AG09319 (cell line): ENCODE results near the gene MICU1.

Experiments
- DNase-seq: peaks from one replicate; pipeline ENCODE4 v3.0.0-alpha.2; 2010; ENCODE audit warnings: low read depth; ENCODE audit errors: extremely low read depth
- CTCF ChIP-seq: IDR thresholded peaks from 2 replicates; pipeline ENCODE4 v1.5.1; 2011; ENCODE audit warnings: low read depth, mild to moderate bottlenecking, inconsistent platforms, low read length, moderate library complexity

Gene MICU1

DNA sequence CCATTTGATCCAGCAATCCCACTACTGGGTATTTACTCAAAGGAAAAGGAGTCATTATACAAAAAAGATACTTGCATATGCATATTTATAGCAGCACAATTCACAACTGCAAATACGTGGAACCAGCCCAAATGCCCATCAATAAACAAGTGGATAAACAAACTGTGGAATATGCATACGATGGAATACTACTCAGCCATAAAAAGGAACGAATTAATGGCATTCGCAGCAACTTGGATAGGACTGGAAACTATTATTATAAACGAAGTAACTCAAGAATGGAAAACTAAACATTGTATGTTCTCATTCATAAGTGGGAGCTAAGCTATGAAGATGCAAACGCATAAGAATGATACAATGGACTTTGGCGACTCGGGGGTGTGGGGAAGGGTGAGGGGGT lies 108.6 kb downstream of the MICU1 start:
- no peak for DNase-seq
- TF ChIP-seq CTCF = no peak

DNA sequence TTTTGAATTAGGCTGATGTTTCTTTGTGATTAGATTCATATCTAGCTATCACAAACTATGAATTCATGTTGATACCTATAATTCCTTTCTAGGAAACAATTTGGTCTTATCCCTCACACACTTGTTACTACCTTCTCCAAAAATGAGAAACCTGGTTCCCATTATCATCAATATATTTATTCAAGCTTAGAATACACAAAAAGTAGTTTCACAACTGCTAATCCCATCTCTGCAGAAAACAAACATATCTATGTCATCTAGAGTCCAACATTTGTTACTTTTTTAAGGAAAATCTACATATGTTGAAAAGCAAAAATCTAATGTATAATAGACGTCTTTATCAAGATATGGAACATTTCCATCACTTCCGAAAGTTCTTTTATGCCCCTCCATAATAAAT lies 110.4 kb downstream of the MICU1 start:
- no peak for TF ChIP-seq CTCF
- no peak for DNase-seq

DNA sequence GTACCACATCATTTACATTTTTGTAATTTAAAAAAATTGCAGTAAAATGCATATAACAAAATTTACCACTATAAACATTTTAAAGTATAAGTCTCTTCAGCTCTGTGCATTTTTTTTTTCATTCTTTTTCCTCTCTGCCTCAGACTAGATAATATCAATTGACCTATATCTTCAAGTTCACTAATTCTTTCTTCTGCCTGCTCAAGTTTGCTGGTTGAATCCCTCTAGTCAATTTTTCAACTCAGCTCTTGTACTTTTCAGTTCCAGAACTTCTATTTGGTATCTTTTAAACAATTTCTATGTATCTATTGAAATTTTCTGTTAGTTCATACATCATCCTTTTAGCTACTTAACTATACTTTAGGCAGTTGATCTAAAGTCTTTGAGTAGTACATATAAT lies 112.0 kb downstream of the MICU1 start:
- no peak for TF ChIP-seq CTCF
- DNase-seq = no peak

DNA sequence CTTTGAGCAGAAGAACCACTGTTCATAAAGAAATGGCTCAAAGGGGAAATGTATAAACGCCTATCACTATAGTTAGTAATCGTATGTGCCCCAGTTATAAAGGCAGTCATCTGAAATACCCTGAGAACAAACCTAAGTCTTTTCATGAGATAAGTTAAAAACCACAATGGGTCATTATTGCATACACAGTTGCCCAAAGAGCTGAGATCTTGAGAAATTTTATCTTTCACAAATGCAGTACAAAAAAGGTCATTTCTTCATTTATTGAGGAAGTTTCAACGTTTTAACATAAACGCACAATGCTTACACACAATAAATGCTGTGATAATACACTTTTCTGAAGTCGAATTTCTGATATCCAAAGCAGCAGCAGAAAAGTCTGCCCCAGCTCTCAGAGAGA lies 114.4 kb downstream of the MICU1 start:
- no peak for DNase-seq
- no peak for TF ChIP-seq CTCF

DNA sequence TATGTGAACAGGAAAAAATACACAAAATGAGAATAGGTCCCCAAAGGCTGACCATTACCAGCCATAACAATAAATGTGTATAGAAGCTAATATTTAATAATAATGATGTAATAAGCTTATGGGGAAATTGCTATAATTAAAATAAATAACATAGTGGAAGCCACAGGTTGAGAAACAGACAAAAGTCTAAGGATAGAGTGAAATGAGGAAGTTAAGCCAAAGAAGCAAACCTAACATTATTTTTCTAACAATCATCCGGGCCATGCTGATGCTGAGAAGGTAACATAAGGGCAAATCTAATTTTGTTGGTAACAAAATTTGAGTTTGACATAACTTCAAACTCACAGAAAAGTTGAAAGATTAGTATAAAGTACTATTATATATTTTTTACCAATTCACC lies 115.9 kb downstream of the MICU1 start:
- TF ChIP-seq CTCF = no peak

GRCh38 chr10:72509206-72509799 lies 116.6 kb downstream of the MICU1 start:
- DNase-seq = no peak
- no peak for TF ChIP-seq CTCF

More for the DNA sequence above, 115.9 kb downstream of the MICU1 start:
- no peak for DNase-seq

- TF ChIP-seq CTCF = no peak
- DNase-seq = no peak
Measured at GRCh38 chr10:72508033-72508432, 117.8 kb downstream of the MICU1 start.
